Transverse colon (tissue), 4 donors: Measurements from ENCODE around the gene MEX3C. TPM values are rescaled to one million over a fixed set of nuclear protein-coding genes. Genes with fewer than 3 reads are reported as not detected.

ENCODE experiments used
- DNase-seq: peaks from one replicate; pipeline ENCODE4 v3.0.0-alpha.2; 2019
- H3K27ac ChIP-seq, 4 donors: fragments of 200-600 bp; sonication (generic); 2 replicates each; pipeline ENCODE4 v1.5.1; 2016 to 2018; ENCODE audit warnings: inconsistent platforms in 4 of 4
- H3K27me3 ChIP-seq: fragments of 200-600 bp; sonication (generic); 2 replicates; pipeline ENCODE4 v1.5.1; 2017; ENCODE audit warnings: inconsistent platforms
- H3K36me3 ChIP-seq, 4 donors: fragments of 200-600 bp; sonication (generic); 2 replicates each; pipeline ENCODE4 v1.5.1; 2017 to 2019; ENCODE audit warnings: inconsistent platforms in 4 of 4
- H3K4me1 ChIP-seq, 4 donors: fragments of 200-600 bp; sonication (generic); 2 replicates each; pipeline ENCODE4 v1.5.1; 2017 to 2020; ENCODE audit warnings: inconsistent platforms in 4 of 4
- H3K4me3 ChIP-seq, 4 donors: fragments of 200-600 bp; sonication (generic); 1 replicate in 1 of 4; 2 replicates in 3 of 4; pipeline versions ENCODE4 v1.5.1 to v1.6.1; 2017 to 2019; ENCODE audit warnings: inconsistent platforms in 4 of 4
- H3K9me3 ChIP-seq, 2 donors: fragments of 200-600 bp; sonication (generic); 2 replicates each; pipeline ENCODE4 v1.5.1; 2017 to 2019; ENCODE audit warnings: inconsistent platforms in 2 of 2
- CTCF ChIP-seq, 5 experiments: fragments of 200-600 bp in 3 of 5; fragments of 450-650 bp in 2 of 5; sonication (generic) in 3 of 5; IDR thresholded peaks; 1 replicate in 2 of 5; 2 replicates in 3 of 5; pipeline ENCODE4 v1.5.1; 2016 to 2017; ENCODE audit warnings: antibody characterized with exemption in 5 of 5, inconsistent platforms in 3 of 5, mild to moderate bottlenecking in 2 of 5, moderate library complexity in 1 of 5
- EP300 ChIP-seq: sonication (generic); formaldehyde crosslinking; IDR thresholded peaks from one replicate; pipeline ENCODE4 v1.6.1; 2017; ENCODE audit warnings: antibody characterized with exemption, low read depth
- POLR2A ChIP-seq: fragments of 450-650 bp; IDR thresholded peaks from one replicate; pipeline ENCODE4 v1.6.1; 2016; ENCODE audit warnings: antibody characterized with exemption, mild to moderate bottlenecking, moderate library complexity
- POLR2AphosphoS5 ChIP-seq, 3 donors: sonication (generic); formaldehyde crosslinking; IDR thresholded peaks; one replicate each; pipeline ENCODE4 v1.6.1; 2016; ENCODE audit warnings: antibody characterized with exemption in 3 of 3
- WGBS, 2 donors: methylation state at CpG; one replicate each; pipeline ENCODE4 v1.1.5; 2018; ENCODE audit warnings: low coverage in 1 of 2; 5-methylcytosine and 5-hydroxymethylcytosine counted together
- in situ Hi-C, 4 donors: fragments of 200-750 bp; cut with MboI; loops; one replicate each; pipeline versions ENCODE4 v1.15.0 to v1.15.1; 2017; ENCODE audit warnings: low sequenced_read_pairs in 3 of 4, low pct_ligation_motif_present in 1 of 4, low pct_unique_long_range_greater_than_20kb in 1 of 4
- intact Hi-C: fragments of 100-400 bp; cut with DNase I; formaldehyde crosslinking; loops from one replicate; pipeline ENCODE4 v1.15.1; 2023; ENCODE audit warnings: low total_unique reads
- total RNA-seq, 4 donors: library from RNA; depleted of rRNA; stranded (reverse); fragments of >200 nt; gene quantifications; one replicate each; pipeline ENCODE4 v1.1.0, GENCODE V29; 2016

MEX3C gene
- total RNA-seq, 4 donors from 2014 or later: 11.3 to 27.8 (median 24.2) TPM

GRCh38 chr18:51165296-51165695, 32.2 kb downstream of the MEX3C start:
- intact Hi-C loops: no loop called here
- Histone ChIP-seq H3K27ac (no peak overlapping the region), H3K4me3 (no peak overlapping the region), H3K36me3 (no peaks in the 10 kb centered on the region), H3K27me3 (no peaks in the 10 kb centered on the region), H3K4me1 (no peaks in the 10 kb centered on the region), H3K9me3 (no peaks in the 10 kb centered on the region)
- in situ Hi-C loops: no loop called here
- no peak for TF ChIP-seq POLR2AphosphoS5 (IDR thresholded peaks at IDR 0.05)
- no peak for TF ChIP-seq CTCF (IDR thresholded peaks at IDR 0.05)
- TF ChIP-seq EP300: no peak
- no peak for TF ChIP-seq POLR2A
- WGBS, 2 donors: 94% methylated on average over 2 of the region's 2 CpGs; no CpG with 5 or more reads in 1 of the 2 donors
- no peak for DNase-seq

DNA sequence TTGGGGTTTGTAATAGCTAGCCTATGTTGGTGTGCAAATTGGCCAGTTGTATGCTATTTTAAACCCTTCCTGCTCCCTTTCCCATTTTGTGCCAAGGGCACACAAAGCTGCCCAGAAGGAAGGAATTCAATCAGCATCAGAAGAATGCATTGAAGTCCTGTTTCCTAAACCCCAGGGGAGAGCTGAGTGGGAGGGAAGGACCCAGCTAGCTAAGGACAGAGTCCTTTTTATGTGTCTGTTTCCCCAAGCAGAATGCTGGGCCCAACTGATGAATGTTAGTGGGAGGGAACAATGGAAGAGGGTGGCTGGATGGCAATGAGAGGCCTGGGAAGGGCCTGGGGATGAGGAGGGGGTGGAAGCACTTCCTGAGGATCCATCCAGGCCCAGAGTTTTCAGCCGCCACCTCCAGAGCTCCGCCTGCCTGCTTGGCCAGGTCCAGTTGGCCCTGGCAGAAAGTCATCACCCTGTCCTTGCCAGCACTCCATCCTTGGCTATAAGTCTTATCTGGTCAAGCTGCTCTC, 32.7 kb downstream of the MEX3C start:
- no peak for DNase-seq
- in situ Hi-C loops (no loop called here), intact Hi-C loops (no loop called here)
- no peaks in the 10 kb centered on the region for H3K27me3 ChIP-seq
- WGBS, 2 donors: 97% methylated on average over 2 of the region's 2 CpGs; no CpG with 5 or more reads in 1 of the 2 donors
- TF ChIP-seq CTCF (IDR thresholded peaks at IDR 0.05): no peak
- TF ChIP-seq POLR2A: no peak
- no peak overlapping the region for H3K27ac ChIP-seq
- H3K4me3 ChIP-seq: no peak overlapping the region
- no peaks in the 10 kb centered on the region for H3K36me3 ChIP-seq
- H3K4me1 ChIP-seq: no peaks in the 10 kb centered on the region
- no peaks in the 10 kb centered on the region for H3K9me3 ChIP-seq

GRCh38 chr18:51164342-51164741, 33.1 kb downstream of the MEX3C start:
- in situ Hi-C loops (no loop called here), intact Hi-C loops (no loop called here)
- Histone ChIP-seq H3K27me3 (no peaks in the 10 kb centered on the region), H3K36me3 (no peaks in the 10 kb centered on the region), H3K9me3 (no peaks in the 10 kb centered on the region), H3K4me3 (no peak overlapping the region), H3K4me1 (no peaks in the 10 kb centered on the region), H3K27ac (no peak overlapping the region)
- no peak for DNase-seq
- 82 to 90% methylated on average over 2 to 8 of the region's 8 CpGs for WGBS, 2 donors
- TF ChIP-seq POLR2A (no peak), POLR2AphosphoS5 (IDR thresholded peaks at IDR 0.05) (no peak), EP300 (no peak), CTCF (IDR thresholded peaks at IDR 0.05) (no peak)

- Histone ChIP-seq H3K4me3 (no peak overlapping the region), H3K9me3 (no peaks in the 10 kb centered on the region), H3K27me3 (no peaks in the 10 kb centered on the region), H3K27ac (no peak overlapping the region), H3K36me3 (no peaks in the 10 kb centered on the region), H3K4me1 (no peaks in the 10 kb centered on the region)
- WGBS, 2 donors: 91% methylated on average over 3 of the region's 3 CpGs; no CpG with 5 or more reads in 1 of the 2 donors
- TF ChIP-seq CTCF (IDR thresholded peaks at IDR 0.05): no peak
- no peak for TF ChIP-seq EP300
- no peak for TF ChIP-seq POLR2AphosphoS5 (IDR thresholded peaks at IDR 0.05)
- TF ChIP-seq POLR2A: no peak
- in situ Hi-C loops (no loop called here), intact Hi-C loops (no loop called here)
- no peak for DNase-seq
These were observed 33.9 kb downstream of the MEX3C start for GRCh38 chr18:51163543-51163942.
